Spinal cord (tissue), 10 donors: ENCODE results near the gene MED1. TPM values are rescaled to one million over a fixed set of nuclear protein-coding genes. Genes with fewer than 3 reads are reported as not detected.

Experiments used
- DNase-seq, 6 donors: peaks; one replicate each; pipeline versions ENCODE4 v3.0.0 to v3.0.0-alpha.2; 2013 to 2015; ENCODE audit warnings: low spot score in 6 of 6, low read depth in 4 of 6
- H3K27ac ChIP-seq: one replicate; pipeline ENCODE4 v1.5.1; 2013; ENCODE audit warnings: low read depth, low read length, control low read depth
- H3K27me3 ChIP-seq: one replicate; pipeline ENCODE4 v1.6.1; 2013; ENCODE audit warnings: low read length; ENCODE audit not compliant: control insufficient read depth, insufficient read depth
- H3K36me3 ChIP-seq: one replicate; pipeline ENCODE4 v1.6.1; 2013; ENCODE audit warnings: low read length; ENCODE audit not compliant: control insufficient read depth, insufficient read depth
- H3K4me1 ChIP-seq: one replicate; pipeline ENCODE4 v1.6.1; 2013; ENCODE audit warnings: low read length; ENCODE audit not compliant: control insufficient read depth, insufficient read depth
- H3K4me3 ChIP-seq: one replicate; pipeline ENCODE4 v1.5.1; 2013; ENCODE audit warnings: low read depth, low read length, control low read depth
- H3K9me3 ChIP-seq: one replicate; pipeline ENCODE4 v1.6.1; 2013; ENCODE audit warnings: low read length; ENCODE audit not compliant: control insufficient read depth, insufficient read depth
- WGBS: methylation state at CpG from one replicate; pipeline ENCODE4 v1.1.5; 2013; ENCODE audit warnings: missing lambda C conversion rate; ENCODE audit not compliant: insufficient coverage; 5-methylcytosine and 5-hydroxymethylcytosine counted together
- polyA plus RNA-seq, 2 donors: library from polyadenylated mRNA; unstranded; fragments of 120-200 nt; gene quantifications; one replicate each; pipeline ENCODE4 v1.2.1, GENCODE V29; 2013; ENCODE audit not compliant: insufficient read length in 2 of 2
- total RNA-seq, 2 donors: library from RNA; depleted of rRNA in 1 of 2; stranded (reverse); fragments of 120-200 nt in 1 of 2; fragments of >200 nt in 1 of 2; gene quantifications; one replicate each; pipeline versions ENCODE4 v1.2.3 to v1.2.4, GENCODE V29; 2013 to 2014
- donor health status: healthy.

The MED1 gene
- total and polyA plus RNA-seq, 4 donors = 29.0 to 36.5 (median 29.9) TPM

- DNase-seq = no peak
- Histone ChIP-seq H3K36me3 (peaks cover 11% of the 10 kb centered on the region), H3K27me3 (no peaks in the 10 kb centered on the region), H3K4me3 (peak overlapping the region; percentile 86), H3K9me3 (no peaks in the 10 kb centered on the region), H3K27ac (no peak overlapping the region), H3K4me1 (no peaks in the 10 kb centered on the region)
- WGBS = 48% methylated on average over 19 of the region's 22 CpGs
These were observed 48.0 kb downstream of the MED1 start for GRCh38 chr17:39402890-39403605.

DNA sequence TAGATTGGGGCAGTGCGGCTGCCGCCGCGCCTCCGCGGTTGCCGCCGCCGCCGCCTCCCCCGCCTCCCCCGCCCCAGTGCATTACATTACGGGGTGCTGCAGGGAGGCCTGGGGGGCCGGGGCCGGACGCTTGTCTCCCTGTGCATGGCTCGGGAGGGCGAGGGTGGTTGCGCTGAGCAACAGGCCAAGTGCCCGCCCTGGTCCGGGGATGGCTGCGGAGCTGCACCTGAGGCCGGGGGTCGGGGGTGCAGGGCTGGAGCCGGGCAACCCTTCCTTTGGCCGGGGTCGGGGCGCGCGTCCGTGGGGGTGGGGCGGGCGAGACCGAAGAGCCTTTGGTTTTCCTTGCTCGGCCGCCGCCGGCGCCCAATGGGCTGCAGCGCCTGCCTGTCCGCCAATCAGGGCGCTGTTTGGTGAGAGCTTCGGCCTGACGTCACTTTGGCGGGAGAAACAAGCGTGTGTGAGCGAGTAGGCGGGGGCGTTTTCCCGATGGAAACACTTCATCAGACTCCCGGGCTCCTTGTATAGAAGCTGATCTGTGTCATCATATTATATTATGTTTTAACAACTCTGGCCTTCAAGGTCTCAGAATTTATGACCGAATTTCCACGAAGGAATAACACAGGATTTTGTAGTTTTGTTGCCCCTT is 48.7 kb downstream of the MED1 start:
- Histone ChIP-seq H3K36me3 (peaks cover 5% of the 10 kb centered on the region), H3K9me3 (no peaks in the 10 kb centered on the region), H3K27ac (peak overlapping the region; percentile 92), H3K4me1 (no peaks in the 10 kb centered on the region), H3K27me3 (no peaks in the 10 kb centered on the region), H3K4me3 (peak overlapping the region; percentile 86)
- peak; percentile 77 to 98 (median 88) for DNase-seq
- WGBS = 0% methylated on average over 42 of the region's 53 CpGs

- peak; percentile 84 to 98 (median 90) for DNase-seq
- Histone ChIP-seq H3K27me3 (no peaks in the 10 kb centered on the region), H3K9me3 (no peaks in the 10 kb centered on the region), H3K4me1 (no peaks in the 10 kb centered on the region), H3K4me3 (peak within 1 kb of the TSS; percentile 86), H3K27ac (peak within 1 kb of the TSS; percentile 92), H3K36me3 (peaks cover 2% of the 10 kb centered on the region)
- WGBS = under 1% methylated on average over 80 of the region's 86 CpGs
These were observed 49.4 kb downstream of the MED1 start, which contains the start of gene FBXL20 for GRCh38 chr17:39401412-39402243. Gene FBXL20, minus strand, starts transcription at chr17:39401626. Its CDS starts 224 bp downstream, at chr17:39401402.

DNA sequence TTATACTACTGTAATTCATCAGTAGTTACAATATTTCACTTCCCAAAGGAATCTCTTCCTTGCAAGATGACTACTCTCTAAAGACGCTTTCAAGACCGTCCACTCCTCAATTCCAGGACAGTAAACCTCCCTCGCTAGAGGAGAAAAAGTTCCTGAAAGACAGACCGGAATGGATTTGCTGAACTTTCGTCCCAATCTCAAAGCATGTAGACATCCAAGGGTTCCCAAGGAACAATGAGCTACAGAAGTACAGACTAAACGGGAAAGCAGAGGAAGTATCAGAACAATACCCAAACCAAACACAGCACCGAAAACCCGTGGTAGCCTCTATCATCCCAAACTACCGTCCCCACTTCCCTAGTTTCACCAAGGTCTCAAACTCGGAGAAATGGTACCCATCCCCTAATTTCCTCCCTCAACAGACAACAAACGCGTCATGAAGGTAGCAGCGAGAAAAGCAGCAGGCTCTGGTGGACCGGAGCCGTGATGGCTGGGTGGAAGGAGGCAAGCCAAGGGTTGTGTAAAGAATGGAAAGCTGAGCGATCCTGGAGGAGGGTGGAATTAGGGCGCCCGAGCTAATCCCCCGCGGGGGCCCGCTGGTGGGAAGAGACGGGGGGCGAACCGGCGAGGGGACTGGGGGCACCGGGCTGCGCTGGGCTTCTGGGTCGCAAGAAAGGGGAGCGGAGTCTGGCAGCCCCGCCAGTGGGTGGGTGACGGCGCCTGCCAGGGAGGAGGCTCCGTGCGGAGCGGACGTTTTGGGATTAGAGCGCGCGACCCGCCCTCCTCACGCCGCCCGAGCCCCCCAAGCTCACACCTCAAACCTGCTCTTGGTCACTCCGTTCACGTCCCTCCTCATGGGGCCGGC is 50.3 kb downstream of the MED1 start:
- peak in 3 of 6 donors; percentile 2 to 9 (median 3) for DNase-seq
- Histone ChIP-seq H3K36me3 (peaks cover 2% of the 10 kb centered on the region), H3K27me3 (no peaks in the 10 kb centered on the region), H3K4me3 (peak overlapping the region; percentile 86), H3K4me1 (no peaks in the 10 kb centered on the region), H3K9me3 (no peaks in the 10 kb centered on the region), H3K27ac (peak overlapping the region; percentile 78)
- WGBS = under 1% methylated on average over 42 of the region's 46 CpGs

- peak overlapping the region; percentile 86 for H3K4me3 ChIP-seq
- no peak for DNase-seq
- no peaks in the 10 kb centered on the region for H3K4me1 ChIP-seq
- WGBS = 61% methylated on average over 4 of the region's 4 CpGs
- H3K27me3 ChIP-seq = no peaks in the 10 kb centered on the region
- H3K36me3 ChIP-seq = peaks cover 2% of the 10 kb centered on the region
- no peaks in the 10 kb centered on the region for H3K9me3 ChIP-seq
- H3K27ac ChIP-seq = no peak overlapping the region
These were observed 51.3 kb downstream of the MED1 start for GRCh38 chr17:39399791-39400190.

DNA sequence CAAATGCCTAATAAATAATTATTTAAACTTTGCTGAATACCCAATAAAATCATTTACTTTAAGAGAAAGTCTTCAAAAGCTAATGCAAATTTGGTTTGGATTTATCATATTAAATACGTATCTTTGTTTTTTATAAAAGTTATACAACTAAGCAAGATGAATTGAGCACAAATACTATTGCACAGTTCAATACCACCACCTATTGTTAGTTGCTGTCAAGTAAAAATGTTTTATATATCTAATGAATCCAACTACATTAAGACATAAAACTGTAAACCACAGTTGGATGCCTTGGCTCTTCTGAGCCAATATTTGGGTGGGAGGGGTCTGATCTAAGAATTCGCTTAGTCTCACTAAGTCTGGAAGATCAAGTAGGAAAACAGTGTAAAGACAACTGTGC is 57.3 kb downstream of the MED1 start:
- no peak overlapping the region for H3K27ac ChIP-seq
- H3K4me1 ChIP-seq = no peaks in the 10 kb centered on the region
- H3K27me3 ChIP-seq = no peaks in the 10 kb centered on the region
- WGBS = no CpG with 5 or more reads among the region's 2 CpGs
- H3K36me3 ChIP-seq = no peaks in the 10 kb centered on the region
- H3K9me3 ChIP-seq = no peaks in the 10 kb centered on the region
- DNase-seq = peak in 1 of 6 donors; percentile 15
- H3K4me3 ChIP-seq = no peak overlapping the region

- Histone ChIP-seq H3K27me3 (no peaks in the 10 kb centered on the region), H3K9me3 (no peaks in the 10 kb centered on the region), H3K4me1 (no peaks in the 10 kb centered on the region), H3K27ac (no peak overlapping the region), H3K4me3 (no peak overlapping the region), H3K36me3 (peaks cover 4% of the 10 kb centered on the region)
- WGBS = no CpG with 5 or more reads among the region's 5 CpGs
- DNase-seq = no peak
These were observed 59.6 kb downstream of the MED1 start for GRCh38 chr17:39391448-39391847.

DNA sequence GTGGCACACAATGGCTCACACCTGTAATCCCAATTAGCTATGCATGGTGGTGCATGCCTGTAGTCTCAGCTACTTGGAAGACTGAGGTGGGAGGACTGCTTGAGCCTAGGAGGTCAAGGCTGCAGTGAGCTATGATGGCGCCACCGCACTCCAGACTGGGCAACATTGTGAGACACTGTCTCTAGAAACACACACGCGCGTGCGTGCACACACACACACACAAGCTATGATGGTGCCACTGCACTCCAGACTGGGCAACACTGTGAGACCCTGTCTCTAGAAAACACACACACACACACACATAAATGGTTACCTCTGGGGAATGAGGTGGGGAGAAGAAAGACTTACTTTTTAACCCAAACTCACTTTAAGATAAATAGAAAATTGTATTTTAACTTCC is 66.0 kb downstream of the MED1 start:
- H3K36me3 ChIP-seq = peaks cover 9% of the 10 kb centered on the region
- H3K27me3 ChIP-seq = no peaks in the 10 kb centered on the region
- WGBS = 100% methylated on average over 3 of the region's 6 CpGs
- no peak for DNase-seq
- no peaks in the 10 kb centered on the region for H3K4me1 ChIP-seq
- no peak overlapping the region for H3K4me3 ChIP-seq
- H3K9me3 ChIP-seq = no peaks in the 10 kb centered on the region
- no peak overlapping the region for H3K27ac ChIP-seq

DNA sequence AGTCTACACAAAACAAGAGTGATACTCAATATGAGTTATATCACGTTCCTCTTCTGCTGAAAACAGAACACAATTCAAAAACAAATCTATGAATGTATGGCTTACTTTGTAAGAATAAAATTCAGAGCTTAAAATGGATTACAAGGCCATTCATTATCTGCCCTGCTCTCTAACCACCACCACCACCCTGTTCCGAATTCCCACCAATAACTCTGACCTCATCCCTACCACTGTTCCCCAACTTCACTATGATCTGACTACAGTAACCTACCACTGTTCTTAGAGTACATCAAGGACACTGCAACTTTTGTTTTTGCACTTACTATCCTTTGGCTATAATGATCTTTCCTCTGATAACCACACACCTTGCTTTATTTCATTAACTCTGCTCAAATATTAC is 70.9 kb downstream of the MED1 start:
- H3K36me3 ChIP-seq = no peaks in the 10 kb centered on the region
- DNase-seq = no peak
- H3K27ac ChIP-seq = no peak overlapping the region
- no peaks in the 10 kb centered on the region for H3K4me1 ChIP-seq
- WGBS = 90% methylated on average over 1 of the region's 2 CpGs
- H3K9me3 ChIP-seq = no peaks in the 10 kb centered on the region
- H3K4me3 ChIP-seq = no peak overlapping the region
- no peaks in the 10 kb centered on the region for H3K27me3 ChIP-seq
